ENCODE data around the gene DOCK11.

DOCK11 gene

GRCh38 chrX:118626346-118626745 is 130.7 kb downstream of the DOCK11 start:
- DNase-seq (ENCODE audit: low read depth in 1 of 2, low spot score in 1 of 2) = no peak

- DNase-seq (ENCODE audit: low read depth in 1 of 2, low spot score in 1 of 2) = peak in 1 of 2 donors; percentile 0
Observed at GRCh38 chrX:118627084-118627758, 131.6 kb downstream of the DOCK11 start.

- DNase-seq (ENCODE audit: low read depth in 1 of 2, low spot score in 1 of 2) = no peak
Observed at GRCh38 chrX:118630848-118631247, 135.2 kb downstream of the DOCK11 start.

- no peak for DNase-seq (ENCODE audit: low read depth in 1 of 2, low spot score in 1 of 2)
Observed at GRCh38 chrX:118631586-118631985, 136.0 kb downstream of the DOCK11 start.

- no peak for DNase-seq (ENCODE audit: low read depth in 1 of 2, low spot score in 1 of 2)
Observed at GRCh38 chrX:118632862-118633261, 137.2 kb downstream of the DOCK11 start.

GRCh38 chrX:118633530-118633929 is 137.9 kb downstream of the DOCK11 start:
- DNase-seq (ENCODE audit: low read depth in 1 of 2, low spot score in 1 of 2) = no peak

- DNase-seq (ENCODE audit: low read depth in 1 of 2, low spot score in 1 of 2) = no peak
Observed at GRCh38 chrX:118634336-118634735, 138.7 kb downstream of the DOCK11 start.

GRCh38 chrX:118637997-118638396 is 142.4 kb downstream of the DOCK11 start:
- no peak for DNase-seq (ENCODE audit: low read depth in 1 of 2, low spot score in 1 of 2)

- no peak for DNase-seq (ENCODE audit: low read depth in 1 of 2, low spot score in 1 of 2)
Observed at GRCh38 chrX:118644378-118644777, 148.8 kb downstream of the DOCK11 start.

- no peak for DNase-seq (ENCODE audit: low read depth in 1 of 2, low spot score in 1 of 2)
Observed at GRCh38 chrX:118652717-118653116, 157.1 kb downstream of the DOCK11 start.

- DNase-seq (ENCODE audit: low read depth in 1 of 2, low spot score in 1 of 2) = no peak
Observed at GRCh38 chrX:118654331-118654730, 158.7 kb downstream of the DOCK11 start.

- DNase-seq (ENCODE audit: low read depth in 1 of 2, low spot score in 1 of 2) = no peak
Observed at GRCh38 chrX:118655561-118656246, 160.1 kb downstream of the DOCK11 start.

GRCh38 chrX:118657413-118657812 is 161.8 kb downstream of the DOCK11 start:
- no peak for DNase-seq (ENCODE audit: low read depth in 1 of 2, low spot score in 1 of 2)

GRCh38 chrX:118660085-118660484 is 164.5 kb downstream of the DOCK11 start:
- DNase-seq (ENCODE audit: low read depth in 1 of 2, low spot score in 1 of 2) = no peak

GRCh38 chrX:118665204-118665603 is 169.6 kb downstream of the DOCK11 start:
- DNase-seq (ENCODE audit: low read depth in 1 of 2, low spot score in 1 of 2) = no peak

- DNase-seq (ENCODE audit: low read depth in 1 of 2, low spot score in 1 of 2) = no peak
Observed at GRCh38 chrX:118666521-118666920, 170.9 kb downstream of the DOCK11 start.

GRCh38 chrX:118669435-118669834 is 173.8 kb downstream of the DOCK11 start:
- DNase-seq (ENCODE audit: low read depth in 1 of 2, low spot score in 1 of 2) = no peak

GRCh38 chrX:118675326-118675965 is 179.8 kb downstream of the DOCK11 start:
- DNase-seq (ENCODE audit: low read depth in 1 of 2, low spot score in 1 of 2) = no peak

- DNase-seq (ENCODE audit: low read depth in 1 of 2, low spot score in 1 of 2) = no peak
Observed at GRCh38 chrX:118675966-118676349, 180.3 kb downstream of the DOCK11 start.

- DNase-seq (ENCODE audit: low read depth in 1 of 2, low spot score in 1 of 2) = no peak
Observed at GRCh38 chrX:118677318-118677717, 181.7 kb downstream of the DOCK11 start.

- DNase-seq (ENCODE audit: low read depth in 1 of 2, low spot score in 1 of 2) = no peak
Observed at GRCh38 chrX:118679290-118679689, 183.7 kb downstream of the DOCK11 start.

- no peak for DNase-seq (ENCODE audit: low read depth in 1 of 2, low spot score in 1 of 2)
Observed at GRCh38 chrX:118682258-118683014, 186.8 kb downstream of the DOCK11 start.
